GM23248 (cell line): Measurements from ENCODE around the gene LRMDA.

Experiments used
- EZH2 ChIP-seq: fragments of 200-600 bp; sonication (generic); IDR thresholded peaks from 2 replicates; pipeline ENCODE4 v1.6.1; 2018; ENCODE audit warnings: antibody characterized with exemption, mild to moderate bottlenecking; ENCODE audit not compliant: insufficient read depth, poor library complexity, severe bottlenecking
- EZH2phosphoT487 ChIP-seq: fragments of 200-600 bp; sonication (generic); IDR thresholded peaks from 2 replicates; pipeline ENCODE4 v1.6.1; 2018; ENCODE audit warnings: antibody characterized with exemption, moderate library complexity, mild to moderate bottlenecking, low read depth; ENCODE audit not compliant: insufficient read depth

DNA sequence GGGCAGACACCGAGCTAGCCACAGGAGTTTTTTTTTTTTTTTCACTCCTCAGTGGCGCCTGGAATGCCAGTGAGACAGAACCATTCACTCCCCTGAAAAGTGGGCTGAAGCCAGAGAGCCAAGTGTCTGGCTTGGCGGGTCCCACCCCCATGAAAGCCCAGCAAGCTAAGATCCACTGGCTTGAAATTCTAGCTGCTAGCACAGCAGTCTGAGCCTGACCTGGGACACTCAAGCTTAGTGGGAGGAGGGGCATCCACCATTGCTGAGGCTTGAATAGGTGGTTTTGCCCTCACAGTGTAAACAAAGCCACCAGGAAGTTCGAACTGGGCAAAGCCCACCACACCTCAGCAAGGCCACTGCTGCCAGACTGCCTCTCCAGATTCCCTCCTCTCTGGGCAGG, 144.5 kb downstream of the LRMDA start:
- no peak for TF ChIP-seq EZH2
- TF ChIP-seq EZH2phosphoT487: no peak
